Measurements from ENCODE around the gene CIDEB.

Gene CIDEB

GRCh38 chr14:24299255-24300191 lies 8.3 kb downstream of the CIDEB start, which contains the start of the genes DHRS1 and NOP9:
TSS of gene DHRS1 (minus strand) at chr14:24299780. CDS start at chr14:24299106, 674 bp downstream.
TSS of gene NOP9 (plus strand) at chr14:24299850. CDS start at chr14:24299955, 105 bp downstream.
- in situ Hi-C loops (cut with MboI; ENCODE audit: low sequenced_read_pairs, unreplicated experiment): no loop called here
- peak; percentile 98 for DNase-seq (ENCODE audit: low spot score)
- TF ChIP-seq CTCF (IDR thresholded peaks at IDR 0.05; ENCODE audit: borderline replicate concordance, control extremely low read depth, extremely low read depth, insufficient read depth, missing control alignments): no peak

- DNase-seq (ENCODE audit: low spot score): no peak
- in situ Hi-C loops (cut with MboI; ENCODE audit: low sequenced_read_pairs, unreplicated experiment): no loop called here
These were observed 8.9 kb downstream of the CIDEB start for GRCh38 chr14:24298892-24299254.

DNA sequence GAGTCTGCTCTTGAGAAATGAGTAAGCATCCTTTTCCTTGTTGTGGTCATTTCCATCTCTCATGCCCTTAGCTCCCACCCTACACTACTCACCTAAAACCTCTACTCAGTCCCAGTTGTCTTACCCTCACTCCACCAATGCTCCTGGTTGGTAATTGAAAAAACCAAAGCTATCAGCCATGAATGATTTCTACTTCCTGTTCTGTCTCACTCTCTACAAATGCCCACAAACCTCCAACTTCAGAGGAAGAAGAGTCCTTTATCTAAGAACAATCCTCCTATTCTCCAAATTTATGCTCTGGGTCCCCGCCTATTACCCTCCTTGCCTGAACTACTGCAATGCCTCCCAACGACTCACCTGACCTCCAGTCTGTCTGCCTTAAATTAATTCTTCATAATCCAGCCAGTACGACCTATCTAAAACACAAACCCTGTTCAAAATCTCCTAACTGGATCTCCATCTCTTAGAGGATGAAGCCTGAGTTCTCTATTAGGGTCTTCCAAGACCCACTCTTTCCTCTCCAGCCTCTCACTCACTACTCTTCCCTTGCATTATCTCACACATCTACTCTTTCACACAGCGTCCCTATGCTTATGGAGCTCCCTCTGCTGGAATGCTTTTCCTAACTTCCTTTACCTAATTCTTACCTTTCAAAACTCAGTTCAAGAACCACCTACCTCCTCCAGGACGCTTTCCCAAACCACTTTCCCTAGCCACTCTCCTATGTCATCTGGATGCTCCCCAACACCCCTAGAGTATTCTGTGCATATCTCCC lies 10.4 kb downstream of the CIDEB start:
- no peak for DNase-seq (ENCODE audit: low spot score)
- in situ Hi-C loops (cut with MboI; ENCODE audit: low sequenced_read_pairs, unreplicated experiment): no loop called here
- peak; percentile 41 for TF ChIP-seq CTCF (IDR thresholded peaks at IDR 0.05; ENCODE audit: borderline replicate concordance, control extremely low read depth, extremely low read depth, insufficient read depth, missing control alignments)

More at GRCh38 chr14:24298892-24299254, 8.9 kb downstream of the CIDEB start:
- TF ChIP-seq CTCF (IDR thresholded peaks at IDR 0.05; ENCODE audit: borderline replicate concordance, control extremely low read depth, extremely low read depth, insufficient read depth, missing control alignments): no peak

DNA sequence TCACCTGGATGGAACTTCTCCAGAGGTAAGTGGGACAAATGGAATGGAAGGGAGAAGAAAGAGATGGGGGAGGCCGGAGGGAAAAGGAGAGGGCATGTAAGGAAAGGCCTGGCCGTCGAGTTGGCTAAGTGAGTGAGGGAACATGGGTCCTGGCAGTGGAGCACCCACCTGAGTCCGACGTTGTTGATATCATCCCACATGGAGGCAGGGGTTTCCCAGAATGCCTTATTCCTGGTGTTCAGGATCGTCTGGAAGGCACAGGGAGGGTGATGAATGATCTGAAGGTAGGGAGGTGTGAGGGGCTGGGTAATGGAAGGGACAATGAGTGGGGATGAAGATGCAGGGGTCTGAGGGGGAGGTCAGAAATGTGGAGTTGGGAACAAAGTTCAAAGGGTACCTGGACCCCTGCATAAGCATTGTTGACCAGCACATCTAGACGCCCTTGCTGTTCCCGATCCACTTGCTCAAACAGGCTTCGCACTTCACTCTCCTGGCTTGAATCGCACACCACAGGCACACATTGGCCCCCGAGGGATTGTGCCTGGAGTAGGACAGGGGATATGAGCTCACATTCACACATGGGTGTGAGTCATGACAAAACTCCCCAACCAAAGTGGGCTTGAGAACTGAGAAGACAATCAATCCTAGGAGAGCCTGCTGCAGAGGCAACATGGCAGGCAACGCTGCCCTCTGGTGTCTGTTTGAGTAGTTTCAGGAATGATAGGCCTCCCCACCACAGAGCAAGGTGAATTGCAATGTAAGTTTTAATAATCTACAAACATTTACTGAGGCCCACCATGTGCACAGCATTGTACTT lies 11.2 kb downstream of the CIDEB start:
- peak; percentile 82 for DNase-seq (ENCODE audit: low spot score)
- peak; percentile 61 for TF ChIP-seq CTCF (IDR thresholded peaks at IDR 0.05; ENCODE audit: borderline replicate concordance, control extremely low read depth, extremely low read depth, insufficient read depth, missing control alignments)
- in situ Hi-C loops (cut with MboI; ENCODE audit: low sequenced_read_pairs, unreplicated experiment): no loop called here

- in situ Hi-C loops (cut with MboI; ENCODE audit: low sequenced_read_pairs, unreplicated experiment): no loop called here
- TF ChIP-seq CTCF (IDR thresholded peaks at IDR 0.05; ENCODE audit: borderline replicate concordance, control extremely low read depth, extremely low read depth, insufficient read depth, missing control alignments): no peak
- DNase-seq (ENCODE audit: low spot score): no peak
These were observed 14.3 kb downstream of the CIDEB start for GRCh38 chr14:24293525-24293924.

All from GM13976 (cell line).